Keratinocyte (primary cell): ENCODE measurements around the gene PPHLN1. TPM values are rescaled to one million over a fixed set of nuclear protein-coding genes. Genes with fewer than 3 reads are reported as not detected.
"Not testable (repeated sequence)": the region's sequence is repeated elsewhere in the genome, so short reads cannot be mapped to it uniquely, and the experiment has no call there.

Experiments used
- DNase-seq: peaks from one replicate; pipeline ENCODE4 v3.0.0-alpha.2; 2011; ENCODE audit warnings: low read depth, missing footprints, low spot score
- FAIRE-seq: peaks from 2 replicates; lab custom pipeline; 2011; peaks lifted over from hg19 to GRCh38; lab: Jason Lieb, UNC
- H2AFZ ChIP-seq: 2 replicates; pipeline ENCODE4 v1.6.0; 2012; ENCODE audit warnings: low read length, control low read depth, inconsistent platforms; ENCODE audit not compliant: control insufficient read depth
- H3K27ac ChIP-seq: 2 replicates; pipeline ENCODE4 v1.5.1; 2011; ENCODE audit warnings: low read length; ENCODE audit not compliant: control insufficient read depth, insufficient read depth
- H3K27me3 ChIP-seq: 3 replicates; pipeline ENCODE4 v1.6.0; 2011; ENCODE audit warnings: low read length; ENCODE audit not compliant: control insufficient read depth, insufficient read depth; ENCODE audit errors: extremely low read depth
- H3K36me3 ChIP-seq, 2 experiments: 2 replicates in 1 of 2; 3 replicates in 1 of 2; pipeline ENCODE4 v1.5.1; 2011; ENCODE audit warnings: low read length in 2 of 2, mild to moderate bottlenecking in 1 of 2; ENCODE audit not compliant: control insufficient read depth in 2 of 2, insufficient read depth in 2 of 2; ENCODE audit errors: extremely low read depth in 1 of 2
- H3K4me1 ChIP-seq: 3 replicates; pipeline ENCODE4 v1.5.1; 2011; ENCODE audit warnings: low read length; ENCODE audit not compliant: control insufficient read depth, insufficient read depth; ENCODE audit errors: extremely low read depth
- H3K4me2 ChIP-seq: 3 replicates; pipeline ENCODE4 v1.6.0; 2011; ENCODE audit warnings: low read depth, low read length; ENCODE audit not compliant: control insufficient read depth, insufficient read depth; ENCODE audit errors: extremely low read depth
- H3K4me3 ChIP-seq, 3 experiments: fragments of 200-600 bp in 1 of 3; sonication (generic) in 1 of 3; 2 replicates in 2 of 3; 3 replicates in 1 of 3; pipeline ENCODE4 v1.5.1; 2011 to 2016; ENCODE audit warnings: low read length in 3 of 3, mild to moderate bottlenecking in 3 of 3, control low read depth in 2 of 3, inconsistent platforms in 1 of 3, low read depth in 1 of 3, mixed read lengths in 1 of 3, mixed run types in 1 of 3, moderate library complexity in 1 of 3; ENCODE audit not compliant: control insufficient read depth in 2 of 3, insufficient read depth in 2 of 3; ENCODE audit errors: extremely low read depth in 1 of 3
- H3K79me2 ChIP-seq: 2 replicates; pipeline ENCODE4 v1.6.0; 2012; ENCODE audit warnings: low read length; ENCODE audit not compliant: control insufficient read depth, insufficient read depth
- H3K9ac ChIP-seq: 3 replicates; pipeline ENCODE4 v1.6.0; 2011; ENCODE audit warnings: low read length; ENCODE audit not compliant: control insufficient read depth, insufficient read depth; ENCODE audit errors: extremely low read depth
- H3K9me1 ChIP-seq: 3 replicates; pipeline ENCODE4 v1.6.0; 2011; ENCODE audit warnings: low read length; ENCODE audit not compliant: control insufficient read depth, insufficient read depth; ENCODE audit errors: extremely low read depth
- H3K9me3 ChIP-seq: 2 replicates; pipeline ENCODE4 v1.5.1; 2012; ENCODE audit warnings: low read depth, low read length; ENCODE audit not compliant: control insufficient read depth
- H4K20me1 ChIP-seq: 3 replicates; pipeline ENCODE4 v1.6.0; 2011; ENCODE audit warnings: low read length; ENCODE audit not compliant: control insufficient read depth, insufficient read depth; ENCODE audit errors: extremely low read depth
- EZH2 ChIP-seq: IDR thresholded peaks from one replicate; pipeline ENCODE4 v1.6.1; 2012; ENCODE audit warnings: inconsistent platforms, mild to moderate bottlenecking, low read length, moderate library complexity
- dilution Hi-C: fragments of 300-500 bp; cut with MboI; formaldehyde crosslinking; loops from one replicate; pipeline ENCODE4 v1.7.0; 2020; ENCODE audit warnings: low sequenced_read_pairs; ENCODE audit not compliant: extremely low pct_ligation_motif_present
- polyA plus RNA-seq, 5 experiments: library from polyadenylated mRNA; depleted of rRNA in 3 of 5; stranded (reverse) in 3 of 5; stranded (forward) in 1 of 5; unstranded in 1 of 5; fragments of >200 nt; gene quantifications; 1 replicate in 1 of 5; 2 replicates in 3 of 5; 3 replicates in 1 of 5; pipeline versions ENCODE4 v1.2.1 to v1.2.3, GENCODE V29; 2011 to 2012; ENCODE audit warnings: missing spikeins in 2 of 5, low read depth in 1 of 5, low replicate concordance in 1 of 5
- TF ChIP-seq, protein P1 (sequence below), 3 experiments: IDR thresholded peaks in 1 of 3; conservative IDR thresholded peaks in 1 of 3; optimal IDR thresholded peaks in 1 of 3; 2 replicates in 2 of 3; 3 replicates in 1 of 3; pipeline versions ENCODE3 to v1.5.1; 2011; ENCODE audit warnings: low read length in 3 of 3, mild to moderate bottlenecking in 3 of 3, moderate library complexity in 2 of 3, control low read depth in 1 of 3, inconsistent platforms in 1 of 3; ENCODE audit not compliant: insufficient read depth in 2 of 3; ENCODE audit errors: extremely low read depth in 1 of 3

Gene PPHLN1
- polyA plus RNA-seq, 1 donor (not counting 4 experiments of a cell fraction or from before 2014, with no cell fraction given): 95.5 TPM

- Histone ChIP-seq H3K4me1 (no peaks in the 10 kb centered on the region), H3K9ac (no peak overlapping the region), H3K27ac (no peak overlapping the region), H2AFZ (no peak overlapping the region), H3K9me1 (no peaks in the 10 kb centered on the region), H3K27me3 (no peaks in the 10 kb centered on the region), H3K79me2 (peaks cover 79% of the 10 kb centered on the region), H3K4me2 (no peak overlapping the region), H3K9me3 (no peaks in the 10 kb centered on the region), H3K4me3 (no peak overlapping the region), H3K36me3 (peaks cover 0 to 6% of the 10 kb centered on the region in 2 experiments), H4K20me1 (peaks cover 3% of the 10 kb centered on the region)
- TF ChIP-seq, protein P1, sequence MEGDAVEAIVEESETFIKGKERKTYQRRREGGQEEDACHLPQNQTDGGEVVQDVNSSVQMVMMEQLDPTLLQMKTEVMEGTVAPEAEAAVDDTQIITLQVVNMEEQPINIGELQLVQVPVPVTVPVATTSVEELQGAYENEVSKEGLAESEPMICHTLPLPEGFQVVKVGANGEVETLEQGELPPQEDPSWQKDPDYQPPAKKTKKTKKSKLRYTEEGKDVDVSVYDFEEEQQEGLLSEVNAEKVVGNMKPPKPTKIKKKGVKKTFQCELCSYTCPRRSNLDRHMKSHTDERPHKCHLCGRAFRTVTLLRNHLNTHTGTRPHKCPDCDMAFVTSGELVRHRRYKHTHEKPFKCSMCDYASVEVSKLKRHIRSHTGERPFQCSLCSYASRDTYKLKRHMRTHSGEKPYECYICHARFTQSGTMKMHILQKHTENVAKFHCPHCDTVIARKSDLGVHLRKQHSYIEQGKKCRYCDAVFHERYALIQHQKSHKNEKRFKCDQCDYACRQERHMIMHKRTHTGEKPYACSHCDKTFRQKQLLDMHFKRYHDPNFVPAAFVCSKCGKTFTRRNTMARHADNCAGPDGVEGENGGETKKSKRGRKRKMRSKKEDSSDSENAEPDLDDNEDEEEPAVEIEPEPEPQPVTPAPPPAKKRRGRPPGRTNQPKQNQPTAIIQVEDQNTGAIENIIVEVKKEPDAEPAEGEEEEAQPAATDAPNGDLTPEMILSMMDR (optimal IDR thresholded peaks at IDR 0.05 in 1 of 3, IDR thresholded peaks at IDR 0.05 in 1 of 3, conservative IDR thresholded peaks at IDR 0.05 in 1 of 3; ENCODE audit: extremely low read depth in 1 of 3, insufficient read depth in 2 of 3, low read length in 3 of 3): no peak
- TF ChIP-seq EZH2: no peak
- no peak for FAIRE-seq
- dilution Hi-C loops: no loop called here
- no peak for DNase-seq
These were observed 17.8 kb downstream of the PPHLN1 start for GRCh38 chr12:42343721-42344120.

DNA sequence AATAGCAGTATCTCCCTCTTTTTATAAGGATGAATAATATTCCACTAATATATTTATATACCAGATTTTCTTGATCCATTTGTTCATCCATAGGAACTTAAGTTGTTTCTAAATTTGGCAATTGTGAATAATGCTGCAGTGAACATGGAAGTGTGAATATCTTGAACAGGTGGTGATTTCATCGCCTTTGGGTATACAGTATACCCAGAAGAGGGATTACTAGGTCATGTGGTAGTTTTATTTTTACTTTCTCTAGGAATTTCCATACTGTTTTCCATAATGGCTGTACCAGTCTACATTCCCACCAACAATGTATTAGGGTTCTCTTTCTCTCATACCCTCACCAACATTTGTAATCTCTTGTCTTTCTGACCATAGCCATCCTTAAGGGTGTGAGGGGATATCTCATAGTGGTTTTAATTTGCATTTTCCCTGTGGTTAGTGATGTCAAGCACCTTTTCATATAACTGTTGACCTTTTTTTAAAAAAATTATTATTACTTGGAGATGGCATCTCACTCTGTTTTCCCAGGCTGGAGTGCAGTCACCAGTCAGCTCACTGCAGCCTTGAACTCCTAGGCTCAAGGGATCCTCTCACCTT, 20.5 kb downstream of the PPHLN1 start:
- Histone ChIP-seq H3K79me2 (peaks cover 63% of the 10 kb centered on the region), H2AFZ (no peak overlapping the region), H3K4me1 (peaks cover 5% of the 10 kb centered on the region), H3K27ac (no peak overlapping the region), H4K20me1 (peaks cover 3% of the 10 kb centered on the region), H3K9me1 (no peaks in the 10 kb centered on the region), H3K4me2 (no peak overlapping the region), H3K27me3 (no peaks in the 10 kb centered on the region), H3K9ac (no peak overlapping the region), H3K4me3 (no peak overlapping the region), H3K9me3 (no peaks in the 10 kb centered on the region), H3K36me3 (peaks cover 0 to 6% of the 10 kb centered on the region in 2 experiments)
- DNase-seq: no peak
- no peak for FAIRE-seq
- dilution Hi-C loops: no loop called here
- TF ChIP-seq EZH2: no peak
- TF ChIP-seq, protein P1 (optimal IDR thresholded peaks at IDR 0.05 in 1 of 3, IDR thresholded peaks at IDR 0.05 in 1 of 3, conservative IDR thresholded peaks at IDR 0.05 in 1 of 3; ENCODE audit: extremely low read depth in 1 of 3, insufficient read depth in 2 of 3, low read length in 3 of 3): no peak

GRCh38 chr12:42349119-42350020, 23.4 kb downstream of the PPHLN1 start:
- H3K9me1 ChIP-seq, H3K4me1 ChIP-seq, FAIRE-seq, H4K20me1 ChIP-seq, DNase-seq, H3K27me3 ChIP-seq, dilution Hi-C loops, H3K9me3 ChIP-seq, H3K36me3 ChIP-seq, H3K4me3 ChIP-seq: not testable (repeated sequence)
- H3K4me2 ChIP-seq: peak overlapping the region; percentile 58
- peak overlapping the region; percentile 30 for H2AFZ ChIP-seq
- peak overlapping the region; percentile 79 for H3K27ac ChIP-seq
- peaks cover 49% of the 10 kb centered on the region for H3K79me2 ChIP-seq
- peak overlapping the region; percentile 56 for H3K9ac ChIP-seq
